Esophagus muscularis mucosa (tissue), 4 donors: ENCODE results near the gene TRIM8. TPM values are rescaled to one million over a fixed set of nuclear protein-coding genes. Genes with fewer than 3 reads are reported as not detected.
A peak's percentile ranks its signal among the peaks of the same experiment; 100 is the strongest.

Source experiments
- DNase-seq: peaks from one replicate; pipeline ENCODE4 v3.0.0-alpha.2; 2017; ENCODE audit errors: extremely low spot score
- H3K27ac ChIP-seq, 4 donors: fragments of 200-600 bp; sonication (generic); replicated peaks in 1 of 4; 1 replicate in 3 of 4; 2 replicates in 1 of 4; pipeline ENCODE4 v1.5.1; 2016 to 2019; ENCODE audit warnings: mild to moderate bottlenecking in 1 of 4
- H3K27me3 ChIP-seq, 4 donors: fragments of 200-600 bp; sonication (generic); one replicate each; pipeline versions ENCODE4 v1.5.1 to v1.6.0; 2016 to 2019
- H3K36me3 ChIP-seq, 4 donors: fragments of 200-600 bp; sonication (generic); one replicate each; pipeline ENCODE4 v1.5.1; 2016 to 2019
- H3K4me1 ChIP-seq, 4 donors: fragments of 200-600 bp; sonication (generic); one replicate each; pipeline ENCODE4 v1.5.1; 2016 to 2019
- H3K4me3 ChIP-seq, 4 donors: fragments of 200-600 bp; sonication (generic); 1 replicate in 2 of 4; 2 replicates in 2 of 4; pipeline ENCODE4 v1.5.1; 2016 to 2019; ENCODE audit warnings: mild to moderate bottlenecking in 4 of 4, moderate library complexity in 1 of 4
- H3K9me3 ChIP-seq, 4 donors: fragments of 200-600 bp; sonication (generic); 1 replicate in 3 of 4; 2 replicates in 1 of 4; pipeline ENCODE4 v1.5.1; 2016 to 2019
- CTCF ChIP-seq, 3 experiments: fragments of 200-600 bp in 2 of 3; fragments of 450-650 bp in 1 of 3; sonication (generic) in 2 of 3; IDR thresholded peaks; one replicate each; pipeline ENCODE4 v1.5.1; 2017 to 2019; ENCODE audit warnings: antibody characterized with exemption in 3 of 3, mild to moderate bottlenecking in 2 of 3, moderate library complexity in 1 of 3
- EP300 ChIP-seq: sonication (generic); formaldehyde crosslinking; IDR thresholded peaks from one replicate; pipeline ENCODE4 v1.6.1; 2017; ENCODE audit warnings: antibody characterized with exemption
- POLR2A ChIP-seq: fragments of 450-650 bp; IDR thresholded peaks from one replicate; pipeline ENCODE4 v1.6.1; 2017; ENCODE audit warnings: antibody characterized with exemption, moderate library complexity, mild to moderate bottlenecking, low read depth
- POLR2AphosphoS5 ChIP-seq, 2 donors: sonication (generic); formaldehyde crosslinking; IDR thresholded peaks; one replicate each; pipeline ENCODE4 v1.6.1; 2017; ENCODE audit warnings: antibody characterized with exemption in 2 of 2
- WGBS: methylation state at CpG from one replicate; pipeline ENCODE4 v1.1.5; 2018; 5-methylcytosine and 5-hydroxymethylcytosine counted together
- intact Hi-C: fragments of 100-400 bp; cut with DNase I; formaldehyde crosslinking; loops from one replicate; pipeline ENCODE4 v1.15.1; 2023
- total RNA-seq, 4 donors: library from RNA; depleted of rRNA; stranded (reverse); fragments of >200 nt; gene quantifications; one replicate each; pipeline versions ENCODE4 v1.1.0 to v1.2.1, GENCODE V29; 2016

TRIM8 gene
- total RNA-seq, 4 donors from 2014 or later, result 103 to 170 (median 159) TPM

- peak overlapping the region in 3 of 4 donors; percentile 28 to 66 (median 41) for H3K27ac ChIP-seq
- H3K4me1 ChIP-seq, result peaks cover 24 to 33% (median 29%) of the 10 kb centered on the region in 4 donors
- TF ChIP-seq CTCF (IDR thresholded peaks at IDR 0.05) (no peak), EP300 (no peak), POLR2A (no peak), POLR2AphosphoS5 (IDR thresholded peaks at IDR 0.05) (no peak)
- no peak for DNase-seq
- intact Hi-C loops, result no loop called here
- H3K27me3 ChIP-seq, result no peaks in the 10 kb centered on the region
- WGBS, result 74% methylated on average over 8 of the region's 10 CpGs
- no peaks in the 10 kb centered on the region for H3K36me3 ChIP-seq
- H3K4me3 ChIP-seq, result no peak overlapping the region
- no peaks in the 10 kb centered on the region for H3K9me3 ChIP-seq
Measured at GRCh38 chr10:102668326-102669107, 24.2 kb downstream of the TRIM8 start.

- Histone ChIP-seq H3K9me3 (no peaks in the 10 kb centered on the region), H3K4me3 (no peak overlapping the region), H3K4me1 (peaks cover 33 to 43% (median 38%) of the 10 kb centered on the region in 4 donors), H3K27ac (peak overlapping the region; percentile 12 to 66 (median 40)), H3K36me3 (no peaks in the 10 kb centered on the region), H3K27me3 (no peaks in the 10 kb centered on the region)
- peak in 1 of 3 experiments; percentile 17 for TF ChIP-seq CTCF (IDR thresholded peaks at IDR 0.05)
- no peak for TF ChIP-seq EP300
- TF ChIP-seq POLR2AphosphoS5 (IDR thresholded peaks at IDR 0.05), result peak; percentile 10 to 59
- TF ChIP-seq POLR2A, result no peak
- no CpG with 5 or more reads among the region's 7 CpGs for WGBS
- intact Hi-C loops, result no loop called here
- peak; percentile 80 for DNase-seq
Measured at GRCh38 chr10:102669206-102670064, 25.2 kb downstream of the TRIM8 start.

- 93% methylated on average over 9 of the region's 9 CpGs for WGBS
Measured at GRCh38 chr10:102670065-102670670, 25.9 kb downstream of the TRIM8 start.

More at GRCh38 chr10:102670065-102670670, 25.9 kb downstream of the TRIM8 start:
- peak overlapping the region in 3 of 4 donors; percentile 39 to 66 (median 41) for H3K27ac ChIP-seq
- no peaks in the 10 kb centered on the region for H3K27me3 ChIP-seq
- no peak for TF ChIP-seq POLR2AphosphoS5 (IDR thresholded peaks at IDR 0.05)
- no peak for TF ChIP-seq EP300
- TF ChIP-seq CTCF (IDR thresholded peaks at IDR 0.05), result no peak
- TF ChIP-seq POLR2A, result no peak
- DNase-seq, result no peak
- peaks cover 41 to 50% (median 45%) of the 10 kb centered on the region in 4 donors for H3K4me1 ChIP-seq
- intact Hi-C loops, result no loop called here
- H3K4me3 ChIP-seq, result no peak overlapping the region
- no peaks in the 10 kb centered on the region for H3K9me3 ChIP-seq
- H3K36me3 ChIP-seq, result no peaks in the 10 kb centered on the region
